Measurements from ENCODE around the gene MON1B. TPM values are rescaled to one million over a fixed set of nuclear protein-coding genes. Genes with fewer than 3 reads are reported as not detected.
A peak's percentile ranks its signal among the peaks of the same experiment; 100 is the strongest.
"Not testable (repeated sequence)": the region's sequence is repeated elsewhere in the genome, so short reads cannot be mapped to it uniquely, and the experiment has no call there.

MON1B gene
- total RNA-seq, 4 donors from 2014 or later: 24.1 to 51.4 (median 40.7) TPM

DNA sequence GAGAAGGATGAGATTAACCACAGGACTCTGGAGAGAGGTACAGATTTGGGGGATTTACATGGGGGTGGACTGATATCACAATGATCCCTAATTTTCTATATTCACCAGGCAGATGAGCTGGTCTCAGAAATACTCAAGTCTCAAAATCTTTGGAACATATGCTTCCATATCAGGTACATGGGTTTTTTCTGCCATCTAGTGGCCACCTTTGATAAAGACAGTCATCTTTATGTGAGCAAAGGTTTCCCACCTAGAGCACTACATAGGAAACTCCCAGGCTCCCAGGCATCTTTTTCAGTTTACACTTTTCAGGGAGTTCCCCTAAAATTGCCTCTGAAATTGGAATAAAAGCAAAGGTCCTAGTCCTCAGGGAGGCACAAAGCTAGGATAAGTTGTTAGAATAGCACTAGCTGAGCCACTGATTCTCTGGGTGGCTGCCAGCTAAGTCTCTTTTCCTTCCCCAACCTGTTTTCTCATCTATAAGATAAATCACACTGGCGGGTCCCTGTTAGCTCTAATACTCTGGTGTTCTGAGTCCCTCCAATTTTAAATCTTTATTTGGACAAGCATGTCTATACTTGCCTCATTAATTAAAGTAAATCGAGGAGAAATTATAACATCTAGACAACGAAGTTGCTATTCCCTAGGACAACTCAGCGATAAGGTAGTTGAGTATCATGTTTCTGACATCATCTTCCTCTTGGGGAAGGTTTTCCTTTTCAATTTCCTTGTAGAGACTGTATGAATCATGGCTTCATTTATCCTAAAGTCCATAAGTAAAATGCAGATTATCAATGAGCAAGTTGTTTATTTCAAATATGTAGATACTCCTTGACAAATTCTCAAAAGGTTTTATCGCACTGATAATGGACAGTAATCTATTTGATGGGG lies 19.0 kb upstream of the MON1B start:
- Histone ChIP-seq H3K27ac (no peak overlapping the region), H3K9me3 (no peaks in the 10 kb centered on the region), H3K27me3 (no peaks in the 10 kb centered on the region), H3K36me3 (no peaks in the 10 kb centered on the region), H3K4me3 (replicated peaks in 1 of 3) (no peak overlapping the region), H3K4me1 (no peaks in the 10 kb centered on the region)
- WGBS, 2 donors: 57 to 68% methylated on average over 5 of the region's 5 CpGs
- intact Hi-C loops (cut with DNase I): loop anchor here (5.0 kb wide), 1 partner anchor 1380 kb away; no protein-coding TSS in a partner anchor
- TF ChIP-seq POLR2A (IDR thresholded peaks at IDR 0.05): no peak
- TF ChIP-seq, protein P1, sequence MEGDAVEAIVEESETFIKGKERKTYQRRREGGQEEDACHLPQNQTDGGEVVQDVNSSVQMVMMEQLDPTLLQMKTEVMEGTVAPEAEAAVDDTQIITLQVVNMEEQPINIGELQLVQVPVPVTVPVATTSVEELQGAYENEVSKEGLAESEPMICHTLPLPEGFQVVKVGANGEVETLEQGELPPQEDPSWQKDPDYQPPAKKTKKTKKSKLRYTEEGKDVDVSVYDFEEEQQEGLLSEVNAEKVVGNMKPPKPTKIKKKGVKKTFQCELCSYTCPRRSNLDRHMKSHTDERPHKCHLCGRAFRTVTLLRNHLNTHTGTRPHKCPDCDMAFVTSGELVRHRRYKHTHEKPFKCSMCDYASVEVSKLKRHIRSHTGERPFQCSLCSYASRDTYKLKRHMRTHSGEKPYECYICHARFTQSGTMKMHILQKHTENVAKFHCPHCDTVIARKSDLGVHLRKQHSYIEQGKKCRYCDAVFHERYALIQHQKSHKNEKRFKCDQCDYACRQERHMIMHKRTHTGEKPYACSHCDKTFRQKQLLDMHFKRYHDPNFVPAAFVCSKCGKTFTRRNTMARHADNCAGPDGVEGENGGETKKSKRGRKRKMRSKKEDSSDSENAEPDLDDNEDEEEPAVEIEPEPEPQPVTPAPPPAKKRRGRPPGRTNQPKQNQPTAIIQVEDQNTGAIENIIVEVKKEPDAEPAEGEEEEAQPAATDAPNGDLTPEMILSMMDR (IDR thresholded peaks at IDR 0.05): peak; percentile 33 to 75 (median 64)
- DNase-seq: no peak

DNA sequence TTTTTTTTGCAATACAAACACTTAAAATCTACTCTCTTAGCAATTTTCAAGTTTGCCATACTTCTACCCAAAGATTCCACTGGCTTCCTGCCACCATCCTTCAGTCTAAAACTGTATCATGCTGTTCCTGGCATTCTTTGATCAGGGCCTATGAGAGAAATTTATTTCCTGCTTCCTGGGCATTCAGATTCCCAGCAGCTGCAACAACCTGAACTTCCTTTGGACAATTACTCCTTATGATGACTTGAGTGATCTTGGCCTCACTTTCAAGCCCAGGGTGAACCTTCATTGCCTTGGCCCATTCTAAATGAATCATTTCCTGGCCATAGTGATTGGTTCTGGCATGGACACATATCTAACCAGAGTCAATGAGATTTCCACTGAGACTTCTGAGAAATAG lies 18.0 kb upstream of the MON1B start:
- intact Hi-C loops (cut with DNase I): loop anchor here (5.0 kb wide), 1 partner anchor 1381 kb away; no protein-coding TSS in a partner anchor
- DNase-seq: no peak
- Histone ChIP-seq H3K4me1 (no peaks in the 10 kb centered on the region), H3K27ac (no peak overlapping the region), H3K27me3 (no peaks in the 10 kb centered on the region), H3K9me3 (no peaks in the 10 kb centered on the region), H3K36me3 (no peaks in the 10 kb centered on the region), H3K4me3 (replicated peaks in 1 of 3) (no peak overlapping the region)
- TF ChIP-seq, protein P1 (IDR thresholded peaks at IDR 0.05): no peak
- no peak for TF ChIP-seq POLR2A (IDR thresholded peaks at IDR 0.05)

DNA sequence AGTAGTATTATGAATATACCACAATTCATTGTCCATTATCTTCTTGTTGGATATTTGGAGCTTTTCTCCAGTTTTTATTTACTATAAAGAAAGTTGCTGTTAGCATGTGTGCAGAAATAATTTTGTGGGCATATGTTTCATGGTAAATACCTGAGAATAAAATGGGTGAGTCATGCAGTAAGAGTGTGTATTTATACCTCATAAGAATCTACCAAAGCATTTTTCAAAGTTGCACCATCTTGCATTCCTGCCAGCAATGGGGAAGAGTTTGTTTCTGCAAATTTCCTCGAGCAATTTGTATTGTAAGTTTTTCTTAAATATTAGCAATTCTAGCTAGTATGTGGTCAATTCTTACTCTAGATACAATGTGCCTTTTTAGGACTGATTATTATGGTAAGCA lies 7.9 kb upstream of the MON1B start:
- intact Hi-C loops (cut with DNase I): no loop called here
- H3K4me3 ChIP-seq (replicated peaks in 1 of 3): no peak overlapping the region
- no peaks in the 10 kb centered on the region for H3K4me1 ChIP-seq
- H3K36me3 ChIP-seq: no peaks in the 10 kb centered on the region
- no peak for TF ChIP-seq POLR2A (IDR thresholded peaks at IDR 0.05)
- TF ChIP-seq, protein P1 (IDR thresholded peaks at IDR 0.05): no peak
- no peaks in the 10 kb centered on the region for H3K27me3 ChIP-seq
- H3K27ac ChIP-seq: no peak overlapping the region
- no peak for DNase-seq
- 82 to 83% methylated on average over 1 of the region's 1 CpG for WGBS, 2 donors
- H3K9me3 ChIP-seq: no peaks in the 10 kb centered on the region

DNA sequence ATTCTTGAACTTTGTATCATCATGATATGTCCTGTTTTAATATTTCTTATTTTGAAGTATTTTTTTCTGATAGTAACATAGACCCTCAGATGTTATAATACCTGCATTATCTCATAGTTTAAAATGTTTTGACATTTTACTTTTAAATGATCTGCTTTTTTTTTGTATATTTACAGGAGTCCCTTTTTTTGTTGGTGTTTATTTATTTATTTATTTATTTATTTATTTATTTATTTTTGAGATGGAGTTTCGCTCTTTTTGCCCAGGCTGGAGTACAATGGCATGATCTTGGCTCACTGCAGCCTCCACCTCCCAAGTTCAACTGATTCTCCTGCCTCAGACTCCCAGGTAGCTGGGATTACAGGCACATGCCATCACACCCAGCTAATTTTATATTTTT lies 4.7 kb upstream of the MON1B start:
- DNase-seq; intact Hi-C loops (cut with DNase I): not testable (repeated sequence)
- 87 to 100% methylated on average over 1 of the region's 1 CpG for WGBS, 2 donors

DNA sequence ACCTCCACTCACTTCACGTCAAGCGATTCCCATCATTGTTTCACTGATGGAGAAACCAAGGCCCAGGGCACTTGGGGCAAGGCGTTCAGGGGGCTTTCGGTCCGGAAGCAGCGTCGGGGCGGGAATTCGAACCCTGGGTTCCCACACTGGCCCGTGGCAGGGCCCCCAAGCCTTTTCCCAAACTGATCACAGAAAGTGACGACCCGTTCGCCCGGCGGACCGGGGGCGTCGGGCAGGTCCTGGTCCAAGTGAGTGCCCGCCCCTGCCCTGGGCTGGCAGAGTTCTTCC lies 856 bp upstream of the MON1B start:
- TF ChIP-seq, protein P1 (IDR thresholded peaks at IDR 0.05): no peak
- TF ChIP-seq POLR2A (IDR thresholded peaks at IDR 0.05): no peak
- Histone ChIP-seq H3K27me3 (no peaks in the 10 kb centered on the region), H3K9me3 (no peaks in the 10 kb centered on the region), H3K4me3 (replicated peaks in 1 of 3) (peak overlapping the region; percentile 66 to 98 (median 72)), H3K4me1 (peaks cover 12 to 14% of the 10 kb centered on the region in 2 donors), H3K36me3 (peaks cover 12 to 13% of the 10 kb centered on the region in 2 donors), H3K27ac (peak overlapping the region; percentile 70 to 97 (median 94))
- intact Hi-C loops (cut with DNase I): loop anchor here (5.0 kb wide), 1 partner anchor 1543 kb away; the partner anchor contains the start of genes KARS1 and TERF2IP
- DNase-seq: no peak
- WGBS, 2 donors: 1 to 2% methylated on average over 16 to 19 of the region's 19 CpGs

More for the DNA sequence above, 4.7 kb upstream of the MON1B start:
- H3K36me3 ChIP-seq; H3K27me3 ChIP-seq; H3K27ac ChIP-seq; H3K4me1 ChIP-seq; H3K9me3 ChIP-seq; H3K4me3 ChIP-seq (replicated peaks in 1 of 3): not testable (repeated sequence)

Measured in thyroid gland (tissue), 4 donors.